Astrocyte (in vitro differentiated cells and primary cell): ENCODE results near the gene TRIP10. TPM values are rescaled to one million over a fixed set of nuclear protein-coding genes. Genes with fewer than 3 reads are reported as not detected.
"Not testable (repeated sequence)": the region's sequence is repeated elsewhere in the genome, so short reads cannot be mapped to it uniquely, and the experiment has no call there.

ENCODE experiments used
- DNase-seq: peaks from one replicate; pipeline ENCODE4 v3.0.0-alpha.2; 2010; ENCODE audit warnings: low read depth
- FAIRE-seq: peaks from 2 replicates; lab custom pipeline; 2011; peaks lifted over from hg19 to GRCh38; lab: Jason Lieb, UNC
- H2AFZ ChIP-seq: 2 replicates; pipeline ENCODE4 v1.6.0; 2012; ENCODE audit warnings: low read depth, low read length, inconsistent platforms
- H3K27ac ChIP-seq: 2 replicates; pipeline ENCODE4 v1.5.1; 2011; ENCODE audit warnings: low read depth, low read length, inconsistent platforms
- H3K27me3 ChIP-seq: 2 replicates; pipeline ENCODE4 v1.6.0; 2011; ENCODE audit warnings: low read length, inconsistent platforms; ENCODE audit not compliant: insufficient read depth
- H3K36me3 ChIP-seq: 2 replicates; pipeline ENCODE4 v1.5.1; 2011; ENCODE audit warnings: low read length, inconsistent platforms; ENCODE audit not compliant: insufficient read depth
- H3K4me1 ChIP-seq: 2 replicates; pipeline ENCODE4 v1.5.1; 2011; ENCODE audit warnings: low read length, inconsistent platforms; ENCODE audit not compliant: insufficient read depth
- H3K4me2 ChIP-seq: 2 replicates; pipeline ENCODE4 v1.6.0; 2012; ENCODE audit warnings: low read length, inconsistent platforms
- H3K4me3 ChIP-seq: 2 replicates; pipeline ENCODE4 v1.5.1; 2011; ENCODE audit warnings: low read depth, mild to moderate bottlenecking, low read length, inconsistent platforms; ENCODE audit not compliant: insufficient read depth
- H3K79me2 ChIP-seq: 2 replicates; pipeline ENCODE4 v1.6.0; 2012; ENCODE audit warnings: mild to moderate bottlenecking, low read length, inconsistent platforms; ENCODE audit not compliant: insufficient read depth
- H3K9ac ChIP-seq: 2 replicates; pipeline ENCODE4 v1.6.0; 2012; ENCODE audit warnings: mild to moderate bottlenecking, low read length, inconsistent platforms
- H3K9me3 ChIP-seq: 2 replicates; pipeline ENCODE4 v1.5.1; 2012; ENCODE audit warnings: low read depth, mild to moderate bottlenecking, low read length, inconsistent platforms; ENCODE audit not compliant: insufficient read depth
- H4K20me1 ChIP-seq: 2 replicates; pipeline ENCODE4 v1.6.0; 2012; ENCODE audit warnings: low read length, inconsistent platforms; ENCODE audit not compliant: insufficient read depth
- H3K27ac Mint-ChIP-seq: one replicate; pipeline ENCODE4 v1.8.0; 2021; ENCODE audit warnings: mild to moderate bottlenecking, mixed read lengths; ENCODE audit not compliant: unreplicated experiment
- H3K27me3 Mint-ChIP-seq: one replicate; pipeline ENCODE4 v1.8.0; 2021; ENCODE audit warnings: low read depth, mixed read lengths; ENCODE audit not compliant: unreplicated experiment
- H3K36me3 Mint-ChIP-seq: one replicate; pipeline ENCODE4 v1.8.0; 2021; ENCODE audit warnings: low read depth, mixed read lengths; ENCODE audit not compliant: unreplicated experiment
- H3K4me1 Mint-ChIP-seq: one replicate; pipeline ENCODE4 v1.8.0; 2021; ENCODE audit warnings: low read depth, mixed read lengths; ENCODE audit not compliant: unreplicated experiment
- H3K4me3 Mint-ChIP-seq: one replicate; pipeline ENCODE4 v1.8.0; 2021; ENCODE audit warnings: mild to moderate bottlenecking, moderate library complexity, mixed read lengths; ENCODE audit not compliant: unreplicated experiment
- H3K9me3 Mint-ChIP-seq: one replicate; pipeline ENCODE4 v1.8.0; 2021; ENCODE audit warnings: mild to moderate bottlenecking, mixed read lengths; ENCODE audit not compliant: unreplicated experiment
- EZH2 ChIP-seq: IDR thresholded peaks from 2 replicates; pipeline ENCODE4 v1.6.1; 2012; ENCODE audit warnings: mild to moderate bottlenecking, low read length, inconsistent platforms; ENCODE audit not compliant: insufficient read depth
- total RNA-seq: library from RNA; stranded (reverse); gene quantifications from 2 replicates; pipeline ENCODE4 v1.2.1, GENCODE V29; 2021
- TF ChIP-seq, protein P1 (sequence below): IDR thresholded peaks from 2 replicates; pipeline ENCODE4 v1.5.1; 2011; ENCODE audit warnings: low read depth, mild to moderate bottlenecking, inconsistent platforms, low read length, moderate library complexity; ENCODE audit not compliant: insufficient read depth

The TRIP10 gene
- total RNA-seq, 1 donor from 2014 or later, result 41.4 TPM

DNA sequence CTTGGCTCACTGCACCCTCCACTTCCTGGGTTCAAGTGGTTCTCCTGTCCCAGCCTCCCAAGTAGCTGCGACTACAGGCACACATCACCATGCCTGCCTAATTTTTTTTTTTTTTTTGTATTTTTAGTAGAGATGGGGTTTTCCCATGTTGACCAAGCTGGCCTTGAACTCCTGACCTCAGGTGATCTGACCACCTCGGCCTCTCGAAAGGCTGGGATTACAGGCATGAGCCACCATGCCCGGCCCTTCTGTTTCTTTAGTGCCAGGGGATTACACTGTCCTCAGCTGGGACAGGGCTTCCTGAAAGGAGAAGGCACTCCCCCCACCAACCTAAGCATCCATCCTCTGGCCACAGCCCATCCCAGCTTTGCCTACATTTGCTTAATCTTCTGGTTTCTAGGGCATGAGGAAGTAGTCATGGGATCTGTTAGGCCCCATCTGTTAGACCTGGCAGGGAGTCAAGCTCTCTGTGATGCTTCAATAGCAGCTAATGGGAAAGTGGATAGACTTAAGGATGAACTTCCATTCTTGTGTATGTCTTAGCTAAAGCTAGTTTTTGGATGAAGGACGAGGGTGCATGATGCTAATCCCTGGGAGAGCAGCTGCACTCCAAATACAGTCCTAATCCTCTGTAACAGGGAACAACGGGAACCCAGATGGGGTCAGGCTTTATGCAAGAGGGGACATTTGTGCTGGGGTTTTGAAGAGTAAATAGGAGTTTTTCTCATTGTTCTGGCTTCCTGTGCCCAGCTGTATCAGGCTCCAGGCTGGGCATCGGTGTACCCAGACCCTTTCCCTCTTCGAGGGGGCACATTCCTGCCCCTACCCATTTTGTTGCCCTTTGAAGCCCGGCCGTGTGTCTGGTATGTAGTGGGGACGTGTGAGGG is 35.6 kb downstream of the TRIP10 start:
- no peaks in the 10 kb centered on the region for H3K27me3 ChIP-seq
- no peaks in the 10 kb centered on the region for H3K4me1 ChIP-seq
- Mint-ChIP-seq H3K4me1 (no peaks in the 10 kb centered on the region), H3K4me3 (no peak overlapping the region), H3K27me3 (peaks cover 9% of the 10 kb centered on the region), H3K36me3 (no peaks in the 10 kb centered on the region), H3K27ac (no peak overlapping the region), H3K9me3 (peaks cover 6% of the 10 kb centered on the region)
- H3K4me2 ChIP-seq, result no peak overlapping the region
- H3K4me3 ChIP-seq, result no peak overlapping the region
- TF ChIP-seq EZH2, result no peak
- TF ChIP-seq, protein P1, sequence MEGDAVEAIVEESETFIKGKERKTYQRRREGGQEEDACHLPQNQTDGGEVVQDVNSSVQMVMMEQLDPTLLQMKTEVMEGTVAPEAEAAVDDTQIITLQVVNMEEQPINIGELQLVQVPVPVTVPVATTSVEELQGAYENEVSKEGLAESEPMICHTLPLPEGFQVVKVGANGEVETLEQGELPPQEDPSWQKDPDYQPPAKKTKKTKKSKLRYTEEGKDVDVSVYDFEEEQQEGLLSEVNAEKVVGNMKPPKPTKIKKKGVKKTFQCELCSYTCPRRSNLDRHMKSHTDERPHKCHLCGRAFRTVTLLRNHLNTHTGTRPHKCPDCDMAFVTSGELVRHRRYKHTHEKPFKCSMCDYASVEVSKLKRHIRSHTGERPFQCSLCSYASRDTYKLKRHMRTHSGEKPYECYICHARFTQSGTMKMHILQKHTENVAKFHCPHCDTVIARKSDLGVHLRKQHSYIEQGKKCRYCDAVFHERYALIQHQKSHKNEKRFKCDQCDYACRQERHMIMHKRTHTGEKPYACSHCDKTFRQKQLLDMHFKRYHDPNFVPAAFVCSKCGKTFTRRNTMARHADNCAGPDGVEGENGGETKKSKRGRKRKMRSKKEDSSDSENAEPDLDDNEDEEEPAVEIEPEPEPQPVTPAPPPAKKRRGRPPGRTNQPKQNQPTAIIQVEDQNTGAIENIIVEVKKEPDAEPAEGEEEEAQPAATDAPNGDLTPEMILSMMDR, result no peak
- no peak overlapping the region for H3K9ac ChIP-seq
- no peak overlapping the region for H3K27ac ChIP-seq
- no peaks in the 10 kb centered on the region for H3K79me2 ChIP-seq
- H3K36me3 ChIP-seq, result no peaks in the 10 kb centered on the region
- no peaks in the 10 kb centered on the region for H3K9me3 ChIP-seq
- H4K20me1 ChIP-seq, result no peaks in the 10 kb centered on the region
- no peak overlapping the region for H2AFZ ChIP-seq
- no peak for FAIRE-seq
- no peak for DNase-seq

DNA sequence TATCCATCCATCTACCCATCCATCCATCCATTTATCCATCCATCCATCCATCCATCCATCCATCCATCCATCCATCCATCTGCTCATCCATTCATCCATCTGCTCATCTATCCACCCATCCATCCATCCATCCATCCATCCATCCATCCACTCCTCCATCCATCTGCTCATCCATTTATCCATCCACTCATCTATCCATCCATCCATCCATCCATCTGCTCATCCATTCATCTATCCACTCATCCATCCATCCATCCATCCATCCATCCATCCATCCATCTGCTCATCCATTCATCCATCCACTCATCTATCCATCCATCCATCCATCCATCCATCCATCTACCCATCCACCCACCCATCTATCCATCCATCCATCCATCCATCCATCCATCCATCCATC is 36.6 kb downstream of the TRIP10 start:
- not testable (repeated sequence) for H3K4me3 Mint-ChIP-seq

DNA sequence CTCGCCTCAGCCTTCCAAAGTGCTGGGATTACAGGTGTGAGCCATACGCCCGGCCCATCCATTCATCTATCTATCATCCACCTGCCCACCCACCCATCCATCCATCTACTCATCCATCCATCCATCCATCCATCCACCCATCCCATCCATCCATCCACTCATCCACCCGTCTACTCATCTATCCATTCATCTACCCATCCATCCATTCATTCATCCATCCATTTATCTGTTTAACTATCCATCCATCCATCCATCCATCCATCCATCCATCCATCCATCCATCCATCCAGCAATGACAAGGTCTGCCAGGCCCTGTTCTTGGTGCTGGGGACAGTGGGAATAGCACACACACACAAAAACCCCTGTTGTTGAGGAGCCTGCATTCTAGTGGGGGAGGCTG is 37.5 kb downstream of the TRIP10 start:
- no peak overlapping the region for H3K4me3 Mint-ChIP-seq
- no peaks in the 10 kb centered on the region for H3K79me2 ChIP-seq

More for the DNA sequence above, 36.6 kb downstream of the TRIP10 start:
- not testable (repeated sequence) for H3K9ac ChIP-seq, FAIRE-seq, H3K27me3 ChIP-seq, H3K4me1 ChIP-seq, H3K27ac ChIP-seq, H3K4me1 Mint-ChIP-seq, H3K79me2 ChIP-seq, DNase-seq, H3K9me3 ChIP-seq, H2AFZ ChIP-seq, H3K36me3 ChIP-seq, H3K27ac Mint-ChIP-seq, H3K36me3 Mint-ChIP-seq, H4K20me1 ChIP-seq, H3K9me3 Mint-ChIP-seq, H3K27me3 Mint-ChIP-seq, H3K4me3 ChIP-seq, H3K4me2 ChIP-seq

More for the DNA sequence above, 37.5 kb downstream of the TRIP10 start:
- Mint-ChIP-seq H3K36me3 (no peaks in the 10 kb centered on the region), H3K27me3 (peaks cover 3% of the 10 kb centered on the region), H3K4me1 (no peaks in the 10 kb centered on the region), H3K27ac (no peak overlapping the region), H3K9me3 (peaks cover 7% of the 10 kb centered on the region)
- H3K36me3 ChIP-seq, result no peaks in the 10 kb centered on the region
- no peaks in the 10 kb centered on the region for H3K27me3 ChIP-seq
- H3K4me2 ChIP-seq, result no peak overlapping the region
- H3K9me3 ChIP-seq, result no peaks in the 10 kb centered on the region
- DNase-seq, result no peak
- no peak for FAIRE-seq
- no peaks in the 10 kb centered on the region for H4K20me1 ChIP-seq
- no peak for TF ChIP-seq EZH2
- TF ChIP-seq, protein P1, result no peak
- no peaks in the 10 kb centered on the region for H3K4me1 ChIP-seq
- no peak overlapping the region for H3K4me3 ChIP-seq
- H3K27ac ChIP-seq, result no peak overlapping the region
- no peak overlapping the region for H3K9ac ChIP-seq
- no peak overlapping the region for H2AFZ ChIP-seq
